SW480 (cell line): ENCODE data around the gene TOMM5.
"Not testable (repeated sequence)": the region's sequence is repeated elsewhere in the genome, so short reads cannot be mapped to it uniquely, and the experiment has no call there.

ENCODE experiments used
- DNase-seq: peaks from one replicate; pipeline ENCODE4 v3.0.0-alpha.2; 2016; ENCODE audit warnings: low spot score

TOMM5 gene

DNA sequence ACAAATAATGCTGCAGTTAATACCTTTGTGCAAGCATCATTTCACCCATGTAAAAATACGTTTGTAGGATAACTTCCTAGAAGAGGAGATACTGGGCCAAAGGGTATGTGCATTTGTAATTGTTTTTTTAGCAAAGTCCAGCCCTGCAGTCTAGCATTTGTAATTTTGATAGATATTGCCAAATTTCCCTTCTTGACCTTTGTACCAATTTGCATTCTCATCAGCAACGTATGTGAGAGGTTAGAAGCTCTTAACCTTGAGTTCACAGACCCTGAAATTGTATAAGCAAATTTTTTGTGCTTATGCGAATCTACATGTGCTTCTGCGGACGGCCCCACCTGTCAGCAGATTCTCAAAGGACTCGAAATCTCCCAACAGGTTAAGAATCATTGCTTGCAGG is 18.6 kb upstream of the TOMM5 start:
- no peak for DNase-seq

DNA sequence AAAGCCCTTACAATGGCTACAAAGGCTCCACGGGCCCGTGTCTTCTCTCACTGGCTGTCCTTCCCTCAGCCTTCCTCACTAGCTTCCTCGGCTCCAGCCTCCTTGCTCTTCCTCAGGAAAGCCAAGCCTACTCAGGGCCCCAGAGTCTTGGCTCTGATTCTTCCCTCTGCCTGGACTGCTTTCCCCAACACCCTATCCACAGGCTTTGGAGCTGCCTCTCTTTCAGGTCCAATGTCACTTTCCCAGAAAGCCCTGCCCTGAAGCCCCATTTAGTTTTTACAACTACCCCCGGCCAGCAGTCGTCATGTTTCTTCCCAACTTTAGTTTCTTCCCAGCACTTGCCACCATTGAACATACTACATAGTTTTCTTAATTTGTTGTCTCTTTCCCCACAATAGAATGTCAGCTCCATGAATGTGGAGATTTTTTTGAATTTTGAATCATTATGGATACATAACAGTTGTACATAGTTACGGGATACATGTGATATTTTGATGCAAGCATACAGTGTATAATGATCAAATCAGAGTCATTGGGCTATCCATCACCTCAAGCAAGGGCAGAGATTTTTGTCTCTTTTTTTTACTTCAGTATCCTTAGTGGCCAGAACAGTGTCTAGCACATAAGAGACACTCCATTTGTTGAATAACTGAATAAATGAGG is 17.5 kb upstream of the TOMM5 start:
- no peak for DNase-seq

DNA sequence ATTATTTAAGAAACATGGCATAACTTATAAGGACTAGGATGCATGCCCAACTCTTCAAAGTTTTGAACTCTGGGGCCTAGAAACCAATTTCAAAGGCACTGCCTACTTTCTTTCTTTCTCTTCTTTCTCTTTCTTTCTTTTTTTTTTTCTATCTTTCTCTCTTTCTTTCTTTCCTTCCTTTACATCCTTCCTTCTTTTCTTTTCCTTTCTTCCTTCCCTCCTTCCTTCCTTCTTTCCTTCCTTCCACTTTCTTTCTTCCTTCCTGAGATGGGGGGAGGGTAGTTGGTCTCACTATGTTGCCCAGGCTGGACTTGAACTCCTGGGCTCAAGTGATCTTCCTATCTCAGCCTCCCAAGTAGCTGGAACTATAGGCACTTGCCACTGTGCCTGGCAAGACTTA is 15.9 kb upstream of the TOMM5 start:
- no peak for DNase-seq

DNA sequence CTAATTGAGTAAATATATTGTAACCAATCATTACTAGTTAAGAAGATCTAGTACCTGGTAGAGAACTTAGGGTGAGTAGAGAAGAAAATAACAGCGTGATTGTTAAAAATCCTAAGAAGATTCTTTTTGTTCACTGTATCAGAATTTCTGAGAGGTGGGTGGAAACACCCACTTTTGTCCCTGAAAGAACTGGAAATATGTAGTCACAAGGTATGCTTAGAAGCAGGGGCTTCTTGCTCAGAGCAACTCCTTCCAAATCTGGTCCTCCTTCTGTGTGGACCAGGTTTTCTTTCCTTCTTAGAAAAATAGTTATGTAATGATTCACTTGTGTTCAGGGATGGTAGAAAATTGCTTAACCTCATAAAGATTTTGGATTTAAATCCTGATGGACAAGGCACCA is 11.9 kb upstream of the TOMM5 start:
- no peak for DNase-seq

DNA sequence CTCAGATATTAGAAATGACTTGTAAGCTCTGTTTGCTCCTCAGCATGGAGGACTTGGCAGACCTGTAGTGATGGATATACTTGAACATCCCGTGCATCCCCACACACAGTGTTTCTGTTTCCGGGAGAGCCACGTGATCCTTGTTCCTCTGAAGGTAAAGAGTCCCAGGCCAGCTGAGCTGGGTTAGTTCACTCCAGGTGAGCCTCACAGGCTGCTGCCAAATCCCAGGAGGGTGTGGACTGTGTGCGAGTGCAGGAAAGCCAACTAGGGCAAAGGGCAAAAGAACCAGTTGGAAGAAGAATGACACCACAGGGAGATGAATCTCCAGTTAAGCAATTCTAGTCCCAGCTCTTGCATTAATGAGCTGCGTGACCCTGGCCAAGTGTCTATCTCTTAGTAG is 10.4 kb upstream of the TOMM5 start:
- DNase-seq: peak; percentile 63

DNA sequence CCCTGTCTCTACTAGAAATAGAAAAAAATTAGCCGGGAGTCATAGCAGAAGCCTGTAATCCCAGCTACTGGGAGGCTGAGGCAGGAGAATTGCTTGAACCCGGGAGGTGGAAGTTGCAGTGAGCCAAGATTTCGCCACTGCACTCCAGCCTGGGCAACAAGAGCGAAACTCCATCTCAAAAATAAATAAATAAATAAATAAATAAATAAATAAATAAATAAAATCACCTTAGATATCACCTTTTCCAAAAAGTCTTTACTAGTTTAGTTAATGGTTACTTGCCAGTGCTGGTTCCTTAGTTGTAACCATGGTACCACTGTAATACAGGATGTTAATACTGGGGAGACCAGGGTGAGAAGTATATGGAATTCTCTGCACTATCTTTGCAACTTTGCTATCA is 9.7 kb upstream of the TOMM5 start:
- not testable (repeated sequence) for DNase-seq

DNA sequence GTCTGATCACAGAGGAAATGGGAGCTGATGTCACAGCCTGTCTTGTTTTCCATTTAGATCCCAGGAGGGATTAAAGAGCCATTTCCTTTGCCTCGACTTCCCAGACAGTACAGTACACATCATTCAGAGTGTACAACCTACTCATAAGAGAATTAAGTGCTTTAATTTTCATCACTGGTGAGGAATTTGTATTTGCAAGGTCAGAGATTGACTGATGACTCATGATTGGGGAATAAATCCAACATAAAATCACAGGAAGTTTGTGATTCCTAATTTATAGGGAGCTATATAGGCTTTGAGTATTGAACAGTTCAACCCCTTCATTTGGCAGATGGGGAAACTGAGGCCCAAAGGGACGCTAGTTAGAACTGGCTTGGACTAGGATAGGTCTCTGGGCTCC is 4.1 kb upstream of the TOMM5 start:
- no peak for DNase-seq

DNA sequence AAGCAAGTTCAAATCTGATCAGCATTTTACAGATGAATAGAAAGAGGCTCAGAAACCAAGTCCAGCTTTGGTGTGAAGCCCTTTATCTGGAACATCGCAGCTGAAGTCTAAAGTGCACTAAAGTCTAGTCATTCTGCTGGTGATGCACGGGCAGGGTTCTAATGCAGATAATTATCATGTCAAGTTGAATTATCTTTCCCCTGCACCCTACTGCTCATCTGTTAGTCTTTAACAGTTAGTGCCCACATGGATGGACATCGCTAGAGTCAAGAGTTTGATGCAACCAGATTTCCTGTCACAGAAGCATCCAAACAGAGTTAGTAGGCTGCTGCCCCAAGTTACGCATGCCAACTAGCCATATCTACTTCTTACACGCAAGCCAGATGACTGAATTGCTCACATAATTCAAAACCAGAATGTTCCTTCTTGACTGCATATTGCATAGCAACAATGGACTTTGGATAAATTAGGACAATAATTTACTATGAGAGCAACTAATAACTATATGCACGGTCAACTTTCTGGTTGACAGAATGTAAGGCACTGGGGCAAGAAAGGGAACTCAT is 1.6 kb upstream of the TOMM5 start:
- no peak for DNase-seq

DNA sequence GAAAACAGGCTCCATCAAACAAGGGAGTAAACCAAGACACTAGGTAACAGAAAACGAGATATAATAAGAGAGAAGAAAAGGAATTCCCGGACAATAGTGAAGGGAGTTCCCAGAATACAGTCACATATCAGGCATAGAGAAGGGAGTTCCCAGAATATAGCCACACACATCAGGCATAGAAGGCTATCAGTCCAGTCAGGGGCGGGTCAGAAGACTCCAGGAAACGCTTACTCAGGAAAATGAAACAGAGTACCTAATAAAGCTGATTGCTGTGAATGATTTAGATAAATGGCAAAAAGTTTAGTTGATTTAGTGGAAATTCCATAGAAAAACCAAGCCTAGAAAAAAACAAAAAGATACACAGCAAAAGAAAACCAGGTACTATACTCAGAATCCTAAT is 4.9 kb downstream of the TOMM5 start:
- no peak for DNase-seq

DNA sequence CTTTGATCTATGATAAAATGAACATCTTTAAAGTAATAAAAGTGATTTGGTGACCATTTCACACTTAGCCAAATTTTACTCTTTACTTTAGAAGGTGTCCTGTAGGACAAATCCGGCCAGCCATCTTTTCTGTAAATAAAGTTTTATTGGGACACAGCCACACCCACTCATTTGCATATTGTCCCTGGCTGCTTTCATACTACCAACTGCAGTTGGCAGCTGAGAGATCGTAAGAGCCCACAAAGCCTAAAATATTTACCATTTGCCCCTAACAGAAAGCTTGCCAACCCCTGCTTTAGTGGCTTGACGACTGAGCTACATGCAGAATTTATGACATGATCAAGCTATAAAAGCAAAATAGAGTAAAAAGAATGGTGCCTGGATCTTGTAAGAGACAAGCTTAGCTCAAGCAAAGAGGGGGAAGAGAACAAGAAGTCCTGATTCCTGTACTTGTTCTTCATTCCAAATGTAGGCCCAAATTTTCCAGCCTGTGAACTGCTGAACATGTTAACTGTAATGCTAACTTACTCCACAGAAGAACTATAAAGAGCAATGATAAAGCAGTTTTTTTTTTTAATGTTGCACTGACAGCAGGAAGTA is 8.8 kb downstream of the TOMM5 start:
- no peak for DNase-seq

DNA sequence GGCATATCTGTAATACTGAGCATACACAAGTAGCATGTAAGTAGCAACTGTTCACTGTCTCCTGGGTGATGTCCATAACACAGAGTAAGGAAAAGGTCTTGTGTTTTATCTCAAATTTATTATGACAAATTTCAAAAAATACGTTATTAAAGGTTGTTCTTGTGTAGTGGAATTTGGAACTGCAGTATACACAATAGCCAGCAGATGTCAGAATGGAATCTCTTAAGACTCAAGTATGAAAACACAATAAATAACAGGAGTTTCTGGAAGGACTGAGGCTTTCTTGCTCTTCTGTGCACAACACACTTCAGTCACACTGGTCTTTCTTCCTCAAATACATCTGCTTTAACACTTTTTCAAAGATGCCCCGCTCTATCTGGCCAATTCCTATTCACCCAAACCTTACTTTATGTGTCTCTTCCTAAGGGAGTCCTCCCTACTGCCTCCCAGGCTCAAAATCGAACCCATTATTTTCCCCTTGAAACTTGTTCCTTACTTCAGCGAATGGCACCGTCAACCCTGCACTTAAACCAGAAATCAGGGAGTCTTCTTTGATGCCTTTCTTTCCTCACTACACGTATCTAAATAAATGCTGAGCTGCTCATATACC is 9.7 kb downstream of the TOMM5 start:
- peak; percentile 48 for DNase-seq

DNA sequence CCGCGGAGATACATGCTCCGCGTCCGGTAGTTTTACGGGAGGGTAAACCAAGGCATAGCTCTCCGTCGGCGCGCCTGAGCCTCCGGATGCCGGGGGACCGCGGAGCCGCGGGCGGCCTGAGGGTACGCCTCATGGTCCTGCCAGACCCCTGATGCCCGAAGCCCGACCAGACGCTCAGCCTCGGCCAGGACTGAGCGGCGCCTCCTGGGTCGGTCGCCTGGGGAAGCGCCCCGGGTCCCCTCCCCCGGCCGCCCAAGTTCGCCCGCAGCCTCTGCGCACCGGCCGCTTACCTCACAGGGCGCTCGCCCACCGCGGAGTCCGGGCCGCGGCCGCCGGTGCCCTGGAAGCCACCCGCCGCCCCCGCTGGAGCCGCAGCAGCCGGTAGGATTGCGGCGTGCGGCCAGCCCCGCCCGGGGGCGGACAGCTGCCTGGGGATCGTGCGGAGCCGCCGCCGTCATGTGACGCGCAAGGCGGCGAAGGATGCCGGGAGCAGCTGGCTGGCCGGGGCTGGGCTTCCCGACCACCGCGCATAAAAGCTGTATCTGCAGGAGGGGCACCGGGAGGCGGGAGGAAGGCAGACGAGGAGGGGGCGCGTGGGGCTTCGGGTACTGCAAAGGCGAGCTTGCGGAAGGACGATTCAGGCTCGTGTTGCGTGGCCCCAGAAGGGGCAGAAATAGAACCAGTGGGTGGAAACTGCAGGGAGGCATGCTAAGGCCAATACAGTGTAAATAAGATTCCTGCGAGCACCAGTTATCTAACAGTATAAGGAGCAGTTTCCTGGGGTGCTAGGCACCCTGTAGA is 16.3 kb downstream of the TOMM5 start, which contains the start of gene FBXO10:
Gene FBXO10 (minus strand): TSS at position 460 of the 801 bp plus-strand sequence. CDS start 34,612 bp downstream, outside the sequence.
- DNase-seq: no peak

DNA sequence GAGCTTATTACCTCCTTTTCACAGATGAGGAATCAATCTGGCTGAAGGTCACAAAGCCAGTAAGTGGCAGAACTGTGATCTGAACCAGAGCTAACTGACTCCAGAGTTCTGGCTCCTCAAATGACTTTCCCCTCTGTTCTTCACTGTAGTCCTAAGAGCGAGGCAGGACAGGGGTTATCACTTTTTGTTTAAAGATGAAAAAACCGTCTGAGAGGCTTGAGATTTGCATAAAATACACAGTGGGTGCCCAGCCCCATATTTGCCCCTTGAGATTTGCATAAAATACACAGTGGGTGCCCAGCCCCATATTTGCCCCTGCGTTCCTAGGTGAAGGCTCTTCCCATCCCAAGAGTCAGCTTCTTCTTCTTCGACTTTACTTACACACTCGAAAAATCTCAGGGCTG is 16.9 kb downstream of the TOMM5 start:
- DNase-seq: no peak

DNA sequence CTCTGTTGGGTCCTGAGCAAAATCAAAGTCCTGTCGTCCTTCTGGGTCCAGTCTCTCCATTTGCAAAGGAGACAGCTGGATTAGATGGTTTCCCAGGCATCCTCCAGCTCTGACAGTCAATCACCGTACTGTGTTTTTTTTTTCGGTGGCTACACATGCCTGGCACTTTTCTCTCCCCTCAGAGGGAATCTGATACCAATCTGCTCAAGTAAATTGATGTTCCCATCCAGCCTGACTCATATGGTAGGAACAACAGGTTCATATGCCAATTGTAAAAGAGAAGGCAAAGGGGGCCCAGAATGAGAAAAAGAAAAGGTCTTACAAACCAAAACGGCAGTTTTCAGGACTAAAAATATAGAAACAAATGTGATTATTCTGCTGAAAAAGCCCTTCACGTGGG is 17.4 kb downstream of the TOMM5 start:
- DNase-seq: no peak

DNA sequence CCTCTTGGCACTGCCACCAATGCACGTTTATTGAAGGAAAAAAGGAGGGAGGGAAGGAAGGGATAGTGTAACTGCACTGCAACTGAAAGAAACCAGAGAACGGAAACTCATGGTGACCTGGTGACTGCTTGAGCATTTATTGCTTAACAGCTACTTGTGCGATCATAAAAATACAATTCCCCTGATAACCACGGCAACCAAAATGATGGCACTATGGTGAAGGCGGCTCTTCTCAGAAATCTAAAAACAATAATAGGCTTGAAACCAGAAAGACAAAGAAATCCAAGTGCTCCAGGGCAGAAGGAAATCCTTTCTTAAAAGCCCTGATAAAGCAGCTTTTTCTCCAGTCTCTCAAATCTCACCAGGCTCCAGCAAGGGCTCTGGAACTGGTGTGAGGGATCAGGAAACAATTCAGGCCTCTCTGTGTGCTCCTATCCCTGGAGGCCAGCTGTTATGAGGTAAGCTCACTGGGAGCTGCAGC is 18.1 kb downstream of the TOMM5 start:
- no peak for DNase-seq

DNA sequence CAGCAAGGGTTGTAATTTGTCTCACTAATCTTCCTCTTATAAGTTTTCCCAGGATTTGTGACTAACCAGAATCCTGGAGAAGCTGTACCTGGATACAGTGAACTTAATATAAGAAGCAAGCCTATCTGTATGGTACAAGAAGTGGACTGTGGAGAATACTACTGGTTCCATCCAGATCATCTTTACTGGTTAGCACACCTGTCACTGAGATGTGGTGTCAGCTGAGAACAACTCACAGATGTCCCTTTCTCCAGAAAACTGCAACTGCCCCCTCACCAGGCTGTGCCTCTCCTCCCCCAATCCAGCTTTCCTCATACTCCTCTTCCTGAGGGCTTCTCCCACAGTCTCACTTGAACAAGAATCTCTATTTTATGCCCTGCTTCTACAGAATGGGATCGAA is 21.1 kb downstream of the TOMM5 start:
- DNase-seq: no peak

DNA sequence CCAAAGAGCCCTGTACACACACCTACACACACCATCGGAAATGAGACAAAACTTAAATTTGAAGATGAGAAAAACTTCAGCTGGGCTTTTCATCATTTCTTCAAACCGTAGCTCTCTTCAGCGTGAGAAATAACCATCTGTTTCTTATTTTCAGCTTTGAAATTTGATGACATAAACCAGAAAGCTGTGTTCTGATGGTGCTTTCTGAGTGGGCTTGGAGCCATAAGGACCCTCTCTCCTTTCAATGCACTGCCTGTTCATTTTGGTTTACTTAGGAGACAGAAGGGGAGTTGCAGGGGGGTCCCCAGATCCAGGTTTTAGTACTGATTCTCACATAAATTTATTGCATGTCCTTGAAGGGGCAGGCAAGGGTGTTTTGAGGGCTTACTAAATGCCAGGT is 25.7 kb downstream of the TOMM5 start:
- DNase-seq: no peak

DNA sequence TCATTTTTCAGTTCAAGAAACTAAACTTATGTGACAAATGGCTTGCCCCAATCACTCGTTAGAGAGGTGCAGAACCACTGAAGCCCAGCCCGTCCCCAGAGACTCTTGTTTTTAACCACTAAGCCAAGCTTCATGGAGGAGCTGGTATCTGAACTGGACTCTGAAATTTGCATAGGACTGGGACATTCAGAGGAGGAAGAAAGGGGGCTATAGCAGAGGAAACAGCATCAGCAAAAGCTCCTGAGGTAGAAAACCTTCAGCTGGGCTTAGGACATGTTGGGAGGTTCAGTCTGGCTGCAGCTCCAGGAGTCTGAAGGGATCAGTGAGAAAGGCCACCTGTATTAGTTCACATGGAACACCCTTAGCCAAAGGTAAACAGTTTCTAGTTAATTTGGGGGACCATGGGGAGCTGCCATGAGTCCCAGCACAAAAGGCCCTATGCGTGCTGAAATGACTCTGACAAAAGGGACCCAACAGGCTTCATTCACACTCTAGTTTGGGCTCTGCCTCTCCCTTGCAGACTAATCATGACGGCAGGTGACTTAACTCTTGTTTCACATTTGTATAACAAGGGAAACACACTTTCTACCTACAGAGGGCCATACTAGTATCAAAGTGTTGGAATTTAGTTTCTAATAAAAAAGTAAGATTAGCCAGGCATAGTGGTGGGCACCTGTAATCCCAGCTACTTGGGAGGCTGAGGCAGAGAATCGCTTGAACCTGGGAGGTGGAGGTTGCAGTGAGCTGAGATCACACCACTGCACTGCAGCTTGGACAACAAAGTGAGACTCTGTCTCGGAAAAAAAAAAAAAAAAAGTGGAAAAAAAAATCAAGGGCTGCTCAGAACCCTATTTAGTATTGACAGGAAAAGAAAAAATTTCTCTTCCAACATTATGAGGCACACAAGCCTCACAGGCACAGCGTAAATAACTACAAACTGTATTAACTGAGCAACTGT is 26.5 kb downstream of the TOMM5 start:
- DNase-seq: no peak

DNA sequence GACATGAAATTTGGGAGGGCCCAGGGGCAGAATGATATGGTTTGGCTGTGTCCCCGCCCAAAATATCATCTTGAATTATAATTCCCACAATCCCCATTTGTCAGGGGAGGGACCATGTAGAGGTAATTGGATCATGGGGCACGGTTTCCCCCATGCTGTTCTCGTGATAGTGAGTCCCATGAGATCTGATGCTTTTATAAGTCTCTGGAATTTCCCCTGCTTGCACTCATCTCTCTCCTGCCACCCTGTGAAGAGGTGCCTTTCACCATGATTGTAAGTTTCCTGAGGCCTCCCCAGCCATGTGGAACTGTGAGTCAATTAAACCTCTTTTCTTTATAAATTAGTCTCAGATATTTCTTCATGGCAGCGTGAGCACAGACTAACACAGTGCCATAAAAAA is 27.5 kb downstream of the TOMM5 start:
- no peak for DNase-seq

DNA sequence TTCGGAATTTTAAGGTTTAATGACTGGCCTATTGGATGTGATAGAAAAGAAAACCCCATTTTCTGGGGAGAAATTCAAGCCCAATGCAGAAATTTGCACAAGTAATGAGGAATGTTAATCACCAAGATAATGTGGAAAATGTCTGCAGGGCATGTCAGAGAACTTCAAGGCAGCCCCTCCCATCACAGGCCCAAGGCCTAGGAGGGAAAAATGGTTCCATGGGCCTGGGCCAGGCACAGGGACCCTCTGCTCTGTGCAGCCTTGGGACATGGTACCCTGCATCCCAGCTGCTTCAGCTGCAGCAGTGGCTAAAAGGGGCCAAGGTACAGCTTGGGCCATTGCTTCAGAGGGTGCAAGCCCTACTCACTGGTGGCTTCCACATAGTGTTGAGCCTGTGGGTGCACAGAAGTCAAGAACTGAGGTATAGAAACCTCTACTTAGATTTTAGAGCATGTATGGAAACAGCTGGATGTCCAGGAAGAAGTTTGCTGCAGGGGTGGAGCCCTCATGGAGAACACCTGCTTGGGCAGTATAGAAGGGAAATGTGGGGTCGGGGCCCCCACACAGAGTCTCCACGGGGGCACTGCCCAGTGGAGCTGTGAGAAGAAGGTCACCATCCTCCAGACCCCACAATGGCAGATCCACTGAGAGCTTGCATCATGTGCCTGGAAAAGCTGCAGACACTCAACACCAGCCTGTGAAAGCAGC is 28.4 kb downstream of the TOMM5 start:
- DNase-seq: no peak

DNA sequence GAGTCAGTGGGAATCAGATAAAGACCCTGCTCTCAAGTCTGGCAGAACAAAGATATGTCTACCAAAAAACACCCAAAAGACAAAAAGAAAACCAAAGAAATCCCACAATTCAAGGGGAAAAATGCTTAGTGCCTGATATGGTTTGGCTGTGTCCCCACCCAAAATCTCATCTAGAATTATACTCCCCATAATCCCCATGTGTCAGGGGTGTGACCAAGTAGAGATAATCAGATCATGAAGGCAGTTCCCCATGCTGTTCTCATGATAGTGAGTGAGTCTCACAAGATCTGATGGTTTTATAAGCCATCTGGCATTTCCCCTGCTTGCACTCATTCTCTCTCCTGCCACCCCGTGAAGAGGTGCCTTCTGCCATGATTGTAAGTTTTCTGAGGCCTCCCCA is 29.6 kb downstream of the TOMM5 start:
- no peak for DNase-seq
